A375 (cell line): ENCODE data around the gene CATSPERE. TPM values are rescaled to one million over a fixed set of nuclear protein-coding genes. Genes with fewer than 3 reads are reported as not detected.

Experiments used
- small RNA-seq: library from RNA; depleted of rRNA; stranded (forward); fragments of <200 nt; gene quantifications from one replicate; pipeline ENCODE3, GENCODE V24; 2014
- total RNA-seq: library from RNA; depleted of rRNA; stranded (reverse); fragments of >200 nt; shearing (Covaris generic); gene quantifications from 2 replicates; pipeline ENCODE4 v1.2.3, GENCODE V29; 2014; rRNA removed

The CATSPERE gene, protein sequence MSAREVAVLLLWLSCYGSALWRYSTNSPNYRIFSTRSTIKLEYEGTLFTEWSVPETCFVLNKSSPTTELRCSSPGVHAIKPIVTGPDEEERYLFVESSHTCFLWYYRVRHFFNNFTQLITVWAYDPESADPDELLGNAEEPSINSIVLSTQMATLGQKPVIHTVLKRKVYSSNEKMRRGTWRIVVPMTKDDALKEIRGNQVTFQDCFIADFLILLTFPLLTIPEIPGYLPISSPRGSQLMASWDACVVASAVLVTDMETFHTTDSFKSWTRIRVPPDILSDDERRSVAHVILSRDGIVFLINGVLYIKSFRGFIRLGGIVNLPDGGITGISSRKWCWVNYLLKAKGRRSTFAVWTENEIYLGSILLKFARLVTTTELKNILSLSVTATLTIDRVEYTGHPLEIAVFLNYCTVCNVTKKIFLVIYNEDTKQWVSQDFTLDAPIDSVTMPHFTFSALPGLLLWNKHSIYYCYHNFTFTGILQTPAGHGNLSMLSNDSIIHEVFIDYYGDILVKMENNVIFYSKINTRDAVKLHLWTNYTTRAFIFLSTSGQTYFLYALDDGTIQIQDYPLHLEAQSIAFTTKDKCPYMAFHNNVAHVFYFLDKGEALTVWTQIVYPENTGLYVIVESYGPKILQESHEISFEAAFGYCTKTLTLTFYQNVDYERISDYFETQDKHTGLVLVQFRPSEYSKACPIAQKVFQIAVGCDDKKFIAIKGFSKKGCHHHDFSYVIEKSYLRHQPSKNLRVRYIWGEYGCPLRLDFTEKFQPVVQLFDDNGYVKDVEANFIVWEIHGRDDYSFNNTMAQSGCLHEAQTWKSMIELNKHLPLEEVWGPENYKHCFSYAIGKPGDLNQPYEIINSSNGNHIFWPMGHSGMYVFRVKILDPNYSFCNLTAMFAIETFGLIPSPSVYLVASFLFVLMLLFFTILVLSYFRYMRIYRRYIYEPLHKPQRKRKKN
- 0.19 TPM in 1 of 2 replicates, not detected in the other for total RNA-seq

DNA sequence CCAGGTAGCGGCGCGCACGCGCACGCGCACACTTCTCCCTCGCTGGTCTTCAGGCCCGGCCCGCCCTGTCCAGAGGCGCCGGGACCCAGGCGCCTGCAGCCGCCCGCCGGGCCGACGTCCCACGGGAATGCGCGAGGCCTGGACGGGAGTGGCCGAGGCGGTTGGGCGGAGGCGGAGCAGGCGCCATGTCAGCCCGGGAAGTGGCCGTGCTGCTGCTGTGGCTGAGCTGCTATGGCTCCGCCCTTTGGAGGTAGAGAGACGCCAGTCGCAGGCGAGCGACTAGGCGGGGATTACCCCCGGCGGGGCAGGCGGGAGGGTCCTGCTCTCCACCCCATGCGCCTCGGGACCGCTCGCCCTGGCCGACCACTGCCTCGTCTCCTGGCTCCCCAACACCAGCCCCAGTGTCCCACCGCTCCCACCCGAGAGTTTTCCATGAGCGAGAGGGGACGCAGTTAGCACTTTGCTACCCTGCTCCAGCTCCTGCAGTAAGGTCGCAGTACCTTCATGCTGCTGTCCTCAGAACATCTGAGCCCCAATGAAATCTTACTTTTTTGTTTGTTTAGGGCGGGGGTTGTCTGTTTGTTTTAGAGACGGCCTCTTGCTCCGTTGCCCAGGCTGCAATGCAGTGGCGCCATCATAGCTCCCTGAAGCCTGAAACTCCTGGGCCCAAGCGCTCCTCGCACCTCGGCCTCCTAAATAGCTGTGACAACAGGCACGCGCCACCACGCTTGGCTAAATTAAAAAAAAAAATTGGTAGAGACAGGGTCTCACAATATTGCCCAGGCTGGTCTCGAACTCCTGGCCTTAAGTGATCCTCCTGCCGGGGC lies at the start of gene CATSPERE:
TSS of gene CATSPERE (plus strand) at position 29 of the 827 bp plus-strand sequence. CDS start at position 186, 157 bp downstream.

DNA sequence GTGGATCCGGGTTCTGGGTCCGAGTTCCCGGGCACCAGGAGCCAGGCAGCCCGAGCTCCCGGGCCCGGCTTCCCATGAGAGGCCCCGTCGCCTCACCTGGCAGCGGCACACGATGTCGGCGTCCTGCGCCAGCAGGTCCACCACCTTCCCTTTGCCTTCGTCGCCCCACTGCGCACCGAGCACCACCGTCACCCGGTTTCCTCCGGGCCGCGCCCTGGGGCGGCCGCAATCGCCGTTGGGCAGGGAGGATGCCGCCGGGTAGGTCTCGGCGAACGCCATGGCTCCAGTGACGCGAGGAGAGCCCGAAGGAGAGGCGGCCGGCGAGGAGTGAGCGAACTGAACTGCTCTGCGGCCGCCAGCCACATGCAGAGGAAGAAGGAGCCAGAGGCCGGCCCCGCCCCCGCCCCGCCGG lies 9.5 kb upstream of the CATSPERE start, which contains the start of gene ADSS2:
TSS of gene ADSS2 (minus strand) at position 371 of the 412 bp plus-strand sequence. CDS start at position 279, 92 bp downstream.

DNA sequence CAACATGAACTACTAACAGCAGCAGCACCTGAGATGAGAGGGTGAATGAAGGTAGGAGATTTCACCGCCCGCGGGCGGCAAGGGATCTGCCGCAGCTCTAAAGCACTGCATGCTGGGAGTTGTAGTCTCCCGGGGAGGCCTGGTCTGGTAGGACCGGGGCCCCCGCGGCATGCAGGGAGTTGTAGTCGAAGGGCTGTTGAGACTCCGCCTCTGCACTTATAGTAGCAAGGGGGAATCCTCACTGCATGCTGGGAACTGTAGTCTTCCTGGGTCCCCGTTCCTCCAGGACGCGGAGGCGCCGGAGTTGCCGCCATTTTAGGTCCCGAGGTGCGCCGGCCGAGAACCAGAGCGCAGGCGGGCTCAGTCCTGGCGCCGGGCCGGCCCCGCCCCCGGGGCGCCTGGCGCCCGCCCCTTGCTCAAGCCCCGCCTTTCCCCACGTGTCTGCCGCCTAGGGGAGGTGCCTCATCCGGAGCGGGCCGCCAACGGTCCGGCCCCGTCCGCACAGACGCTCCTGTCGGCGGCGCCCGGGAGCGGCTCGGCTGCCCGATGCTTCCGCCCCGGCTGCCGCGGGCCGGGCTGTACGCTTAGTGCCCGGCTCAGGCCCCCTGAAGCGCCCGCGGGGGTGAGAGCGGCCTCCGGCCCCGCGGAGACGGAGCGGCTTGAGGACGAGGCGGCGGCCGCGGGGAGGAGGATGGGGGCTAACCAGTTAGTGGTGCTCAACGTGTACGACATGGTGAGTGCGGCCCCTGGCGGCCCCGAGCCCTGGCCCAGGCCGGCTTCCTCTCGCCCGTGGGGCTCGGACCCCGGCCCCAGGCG lies 191.8 kb downstream of the CATSPERE start, which contains the start of gene DESI2:
TSS of gene DESI2 (plus strand) at position 504 of the 816 bp plus-strand sequence. CDS start at position 692, 188 bp downstream.

Small RNAs within 50 kb of the gene (small RNA-seq; reads per million reads assigned to genes)
- not detected for gene CYCSP5

Other genes starting within 250 kb of the CATSPERE start
- gene ADSS2, start 9.4 kb upstream of the CATSPERE start, total RNA-seq, result 64.8 and 68.8 TPM in 2 replicates
- gene DESI2, start 191.9 kb downstream of the CATSPERE start, total RNA-seq, result 50.3 and 51.5 TPM in 2 replicates